ENCODE data around the gene CORO1C.
A peak's percentile ranks its signal among the peaks of the same experiment; 100 is the strongest.

Gene CORO1C

GRCh38 chr12:108693751-108694150, 37.6 kb downstream of the CORO1C start:
- DNase-seq = no peak

- DNase-seq = no peak
Observed at GRCh38 chr12:108693186-108693730, 38.1 kb downstream of the CORO1C start.

DNA sequence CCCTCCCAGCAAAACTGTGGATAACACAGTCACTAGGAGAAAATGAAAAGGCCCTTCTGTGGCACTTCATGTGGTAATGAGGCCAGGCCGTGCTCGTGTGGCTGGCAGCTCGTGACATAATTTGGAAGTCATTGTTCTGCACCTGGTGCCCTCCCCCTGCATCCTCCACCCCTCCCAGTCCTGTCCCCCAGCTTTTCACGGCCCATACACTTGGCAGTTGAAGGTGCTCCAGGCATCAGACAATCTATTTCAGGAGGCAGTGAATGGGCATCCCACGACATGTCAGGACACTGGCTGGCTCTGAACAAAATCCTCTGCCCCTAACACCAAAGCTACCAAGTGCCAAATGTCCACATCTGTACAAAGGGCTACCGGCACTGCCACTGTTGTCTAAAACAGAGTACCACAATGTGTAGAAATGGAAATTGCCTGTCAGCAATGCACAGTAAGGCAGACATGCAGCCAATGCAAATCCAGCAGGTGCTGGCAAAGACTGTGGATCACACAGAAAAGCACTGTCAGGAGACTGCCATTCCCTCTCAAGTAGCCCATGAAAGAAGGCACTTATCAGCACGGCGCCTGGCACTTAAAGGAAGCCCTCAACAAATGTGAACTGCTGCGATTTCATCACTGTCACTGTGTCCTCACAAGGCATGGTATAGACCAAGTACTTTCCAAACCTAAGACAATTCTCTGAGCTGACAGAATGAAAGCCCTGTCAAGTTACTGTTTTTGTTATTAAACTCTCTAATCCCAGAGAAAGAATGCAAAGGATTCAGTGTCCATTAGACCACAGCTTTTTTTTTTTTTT, 39.1 kb downstream of the CORO1C start:
- peak; percentile 58 for DNase-seq

DNA sequence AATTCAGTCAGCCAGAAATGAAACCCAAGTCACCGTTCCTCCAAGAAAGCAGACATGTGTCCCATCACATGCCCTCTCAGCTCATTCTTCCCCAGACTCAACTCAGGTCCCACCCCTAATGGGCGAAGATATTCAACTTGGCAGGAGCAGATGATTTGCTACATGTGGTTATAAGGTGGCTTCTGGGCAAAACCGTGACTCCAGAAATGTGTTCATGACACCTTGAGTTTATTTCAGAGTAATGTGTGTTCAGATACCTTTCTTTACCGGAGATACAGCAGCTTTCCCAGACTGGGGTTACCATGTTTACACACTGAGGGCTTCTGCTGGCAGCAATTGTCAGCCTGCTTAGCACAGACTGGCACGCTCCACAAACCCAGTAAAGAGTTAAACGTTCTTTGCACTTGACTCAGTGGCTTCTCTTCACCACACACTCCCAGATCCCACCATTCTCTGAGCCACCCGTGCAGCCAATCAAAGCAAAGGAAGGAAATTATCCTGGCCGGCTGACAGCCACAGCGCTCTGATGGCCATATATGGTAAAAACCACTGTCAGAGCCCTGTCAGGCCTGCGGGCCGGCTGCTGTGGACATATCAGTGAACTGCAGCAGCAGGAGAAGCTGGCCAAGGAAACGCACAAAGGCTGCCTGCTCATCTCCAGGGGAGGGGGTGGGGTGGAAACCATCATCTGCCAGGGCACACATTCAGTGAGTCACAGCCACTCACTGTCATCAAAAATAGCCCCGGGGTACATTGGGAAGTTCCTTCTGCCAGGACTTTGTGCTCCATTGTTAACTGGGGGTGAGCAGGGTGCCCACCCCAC, 39.9 kb downstream of the CORO1C start:
- peak; percentile 89 for DNase-seq

GRCh38 chr12:108690542-108691174, 40.7 kb downstream of the CORO1C start:
- DNase-seq = no peak

GRCh38 chr12:108690191-108690518, 41.2 kb downstream of the CORO1C start:
- DNase-seq = no peak

DNA sequence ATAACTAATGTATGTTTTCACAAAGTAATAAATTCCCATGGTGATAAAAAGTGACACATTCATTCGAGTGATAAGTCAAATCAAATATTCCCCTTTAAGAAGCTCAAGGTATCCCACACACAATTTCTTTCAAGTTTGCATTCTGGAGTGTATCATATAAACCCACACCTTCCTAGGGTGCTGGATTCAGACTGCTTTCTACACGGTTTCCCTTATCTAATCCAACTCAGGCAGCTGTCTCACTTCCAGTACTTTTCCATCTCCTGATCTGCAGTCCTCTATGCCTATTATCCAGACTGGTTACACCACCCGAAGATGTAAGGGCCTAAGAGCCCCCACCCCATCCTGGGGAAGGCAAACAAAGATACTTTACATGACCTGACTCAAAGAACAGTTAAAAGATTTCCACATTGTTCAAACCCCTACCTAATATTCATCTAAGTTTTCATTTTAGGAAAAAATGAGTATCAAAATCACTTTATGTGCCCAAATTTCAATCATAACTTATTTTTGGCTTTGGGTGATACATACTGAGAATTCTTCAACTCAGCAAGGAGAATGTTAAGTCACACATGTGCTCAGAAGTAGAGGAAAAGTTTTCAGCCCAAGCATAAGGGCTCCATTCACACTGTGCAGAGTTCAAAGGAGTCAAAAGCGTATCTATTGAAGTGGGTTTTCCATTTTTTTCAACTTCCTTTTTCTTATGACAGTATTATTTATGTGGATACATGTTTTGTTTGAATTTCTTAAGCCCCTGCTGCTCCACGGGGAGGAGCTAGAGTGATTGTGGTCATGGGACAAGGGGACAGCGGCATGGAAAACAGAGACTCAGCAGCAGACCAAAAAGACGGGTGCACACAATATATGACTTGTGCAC, 41.8 kb downstream of the CORO1C start:
- no peak for DNase-seq

DNA sequence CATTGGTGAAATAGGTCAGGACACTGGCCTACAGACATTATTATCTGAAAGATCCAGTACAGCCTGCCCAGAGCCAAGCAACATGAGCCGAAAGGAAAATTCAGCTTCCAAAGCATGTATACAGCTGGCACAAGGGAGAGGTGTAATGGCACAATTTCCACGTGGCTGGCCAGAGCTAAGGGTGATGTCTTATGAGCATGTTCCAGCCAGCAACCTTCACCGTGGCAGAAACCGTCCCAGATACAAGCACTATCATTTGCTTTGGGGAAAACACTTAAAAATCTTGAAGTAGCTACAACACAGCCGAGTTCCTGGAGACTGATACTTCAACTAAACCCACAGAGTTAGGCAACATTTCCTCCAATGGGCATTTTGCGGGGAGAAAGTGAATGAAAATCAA, 44.5 kb downstream of the CORO1C start:
- DNase-seq = no peak

DNA sequence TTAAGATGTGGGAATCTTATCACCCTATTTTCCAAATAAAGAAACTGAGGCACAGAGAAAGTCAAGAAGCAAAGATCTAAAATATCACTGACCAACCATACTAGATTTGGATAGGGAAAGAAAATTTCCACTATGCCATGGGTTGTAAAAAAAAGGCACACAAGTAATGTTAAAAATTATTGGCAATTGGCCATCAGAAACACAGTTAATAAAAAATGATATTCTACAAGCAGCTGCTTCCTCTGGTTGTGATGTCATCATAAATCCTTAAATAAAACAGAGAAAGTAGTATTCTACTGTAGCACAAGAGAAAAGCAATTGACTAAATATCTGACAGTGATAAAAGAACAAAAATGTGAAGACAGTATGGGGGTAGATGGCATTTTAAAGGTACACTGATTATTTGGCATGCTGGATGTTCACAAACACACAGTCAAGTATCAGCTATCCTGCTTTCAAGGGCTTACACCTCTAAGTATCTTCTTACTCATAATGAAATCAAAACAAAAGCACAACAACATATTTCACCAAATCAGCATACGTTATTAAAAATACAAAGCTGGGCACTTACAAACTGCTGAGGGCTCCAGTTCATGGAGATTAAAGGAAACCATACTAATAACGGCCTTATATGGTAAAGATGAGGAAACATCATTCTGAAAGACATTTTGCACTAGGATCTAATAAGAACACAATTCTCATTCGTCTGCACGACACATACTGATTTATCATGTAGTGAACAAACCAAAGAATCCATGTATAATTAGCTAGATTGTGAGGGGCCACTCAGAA, 45.7 kb downstream of the CORO1C start:
- DNase-seq = no peak

DNA sequence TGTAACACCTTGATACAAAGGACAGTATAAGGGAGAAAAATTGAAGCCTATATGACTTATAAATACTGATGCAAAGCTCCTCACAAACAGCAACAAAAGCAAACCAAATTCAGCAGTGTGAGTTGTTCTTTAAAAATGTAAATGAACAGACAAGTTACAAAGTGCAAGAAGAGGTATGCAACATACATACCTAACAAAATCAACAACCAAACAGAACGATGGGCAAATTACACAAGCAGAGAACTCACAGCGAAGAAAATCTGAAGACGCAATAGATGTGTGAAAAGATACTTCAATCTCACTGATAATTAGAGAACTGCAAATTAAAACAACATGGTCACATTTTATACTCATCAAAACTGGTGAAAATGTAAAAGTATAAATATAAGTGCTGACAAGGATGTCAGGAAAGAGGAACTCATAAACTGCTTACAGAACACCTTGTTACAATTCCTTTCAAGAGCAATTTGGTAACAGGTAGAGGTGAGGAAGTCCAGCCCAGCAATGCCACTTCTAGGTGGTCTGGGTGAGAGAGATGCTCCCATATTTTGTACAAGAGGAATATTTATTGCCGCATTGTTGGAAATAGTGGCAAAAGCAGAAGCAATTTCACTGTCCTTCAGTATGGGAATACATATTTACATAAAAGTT, 47.3 kb downstream of the CORO1C start:
- DNase-seq = no peak

DNA sequence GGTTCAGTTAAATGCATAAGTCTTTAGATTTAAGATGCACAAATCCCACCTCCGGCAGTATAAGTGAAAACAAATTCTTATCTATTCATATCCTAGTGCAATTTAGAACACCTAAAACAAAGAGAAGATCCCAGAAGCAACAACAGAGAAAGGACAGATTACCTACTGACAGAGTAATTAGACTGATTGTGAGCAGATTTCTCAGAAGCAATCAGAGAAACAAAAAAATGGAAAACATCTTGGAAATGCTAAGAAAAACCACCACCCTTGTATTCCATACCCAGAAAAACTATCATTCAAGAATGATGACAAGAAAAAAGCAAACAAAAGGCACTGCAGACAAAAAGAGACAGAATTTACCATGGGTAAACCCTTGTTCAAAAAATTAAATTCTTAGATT, 50.0 kb downstream of the CORO1C start:
- no peak for DNase-seq

DNA sequence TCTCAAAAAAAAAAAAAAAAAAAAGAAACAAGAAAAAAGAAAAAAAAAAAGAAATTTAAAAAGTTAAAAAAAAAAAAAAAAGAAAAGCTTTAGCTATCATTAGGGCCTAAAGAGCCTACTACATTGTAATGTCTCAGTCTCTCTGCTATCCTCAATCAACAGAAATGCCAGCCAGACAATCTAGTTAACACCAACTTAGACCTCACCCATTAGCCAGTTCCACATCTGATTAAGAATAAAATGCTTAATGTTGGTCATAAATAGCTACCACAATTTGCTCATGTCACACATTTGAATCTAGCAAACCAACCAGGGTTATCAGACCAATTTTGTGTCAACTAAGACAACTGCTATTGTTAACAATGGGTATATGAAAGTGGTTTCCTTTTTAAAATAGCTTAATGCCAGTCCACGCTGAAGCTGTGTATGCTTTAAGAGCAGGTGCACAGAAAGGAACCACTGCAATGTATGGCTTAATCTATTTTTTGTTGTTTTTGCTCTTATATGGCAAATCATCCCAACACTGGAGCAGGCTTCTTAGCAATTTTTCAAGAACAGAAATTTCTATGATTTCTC, 52.1 kb downstream of the CORO1C start:
- no peak for DNase-seq

- no peak for DNase-seq
Observed at GRCh38 chr12:108678104-108678730, 53.1 kb downstream of the CORO1C start.

DNA sequence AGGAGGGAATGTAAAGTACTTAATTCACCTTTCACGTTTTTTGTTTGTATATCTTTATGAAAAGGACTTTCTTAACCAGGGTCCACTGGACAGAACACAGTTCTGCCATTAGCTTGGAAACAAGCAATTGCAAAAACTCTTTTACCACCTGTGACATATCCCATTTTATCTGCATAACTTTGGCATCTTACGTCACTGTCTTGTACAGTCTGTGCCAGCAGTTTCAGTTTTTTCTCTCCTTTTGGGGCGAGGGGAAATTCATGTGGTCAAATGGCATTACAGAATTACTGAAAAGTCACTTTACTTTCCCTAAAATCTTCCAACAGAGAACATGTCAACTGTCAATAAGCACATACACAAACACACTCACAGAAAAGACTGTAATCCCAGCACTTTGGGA, 53.9 kb downstream of the CORO1C start:
- no peak for DNase-seq

- DNase-seq = no peak
Observed at GRCh38 chr12:108676707-108677106, 54.6 kb downstream of the CORO1C start.

DNA sequence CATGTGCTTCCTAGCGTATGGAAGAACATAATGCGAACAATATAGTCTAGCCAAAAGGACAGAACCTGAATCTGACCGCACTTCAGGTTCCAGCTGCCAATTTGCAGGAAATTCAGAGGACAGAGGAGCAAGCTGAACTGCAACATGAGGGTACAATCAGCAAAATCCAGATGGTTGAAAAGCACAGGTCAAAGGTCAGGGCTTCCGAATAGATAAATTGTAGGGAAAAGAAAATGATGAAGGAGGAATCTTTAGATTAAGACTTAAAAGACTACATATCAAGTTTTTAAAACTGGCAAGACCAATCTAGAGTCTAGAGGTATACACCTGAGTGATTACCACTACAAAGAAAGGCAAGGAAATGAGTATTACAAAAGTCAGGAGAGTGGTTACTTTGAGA, 55.5 kb downstream of the CORO1C start:
- DNase-seq = no peak

- no peak for DNase-seq
Observed at GRCh38 chr12:108672054-108672453, 59.3 kb downstream of the CORO1C start.

- DNase-seq = no peak
Observed at GRCh38 chr12:108671110-108671509, 60.2 kb downstream of the CORO1C start.

- DNase-seq = no peak
Observed at GRCh38 chr12:108670066-108670631, 61.2 kb downstream of the CORO1C start.

GRCh38 chr12:108668542-108668941, 62.8 kb downstream of the CORO1C start:
- DNase-seq = no peak
